Measurements from ENCODE around the gene SYK.

Gene SYK

DNA sequence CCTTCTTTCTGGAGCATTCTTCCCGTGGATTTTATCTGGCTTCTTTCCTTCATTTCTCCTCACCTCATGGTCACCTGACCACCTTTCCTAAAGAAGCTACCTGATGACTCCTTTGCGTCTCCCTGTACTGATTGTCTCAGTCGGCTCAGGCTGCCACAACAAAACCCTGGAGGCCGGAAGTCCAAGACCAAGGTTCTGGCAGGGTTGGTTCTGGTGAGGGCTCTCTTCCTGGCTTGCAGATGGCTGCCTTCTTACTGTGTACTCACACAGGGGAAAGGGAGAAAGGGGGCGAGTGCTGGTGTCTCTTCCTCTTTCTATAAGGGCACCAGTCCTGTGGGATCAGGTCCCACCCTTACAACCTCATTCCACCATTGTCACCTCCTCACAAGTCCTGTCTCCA lies 140.0 kb downstream of the SYK start:
- Histone ChIP-seq H3K27me3 (ENCODE audit: insufficient read depth, low read length, poor library complexity) (no peaks in the 10 kb centered on the region), H3K4me2 (ENCODE audit: insufficient read depth, low read length) (no peak overlapping the region), H3K9ac (ENCODE audit: low read depth, low read length) (no peak overlapping the region), H3K9me3 (ENCODE audit: insufficient read depth, low read length, severe bottlenecking) (no peaks in the 10 kb centered on the region), H3K4me1 (ENCODE audit: insufficient read depth, low read length) (peaks cover 24% of the 10 kb centered on the region), H4K20me1 (ENCODE audit: insufficient read depth, low read length) (no peaks in the 10 kb centered on the region), H2AFZ (ENCODE audit: low read depth, low read length) (no peak overlapping the region), H3K27ac (ENCODE audit: low read length) (peak overlapping the region; percentile 43), H3K36me3 (ENCODE audit: insufficient read depth, low read length) (no peaks in the 10 kb centered on the region), H3K79me2 (ENCODE audit: insufficient read depth, low read length) (no peaks in the 10 kb centered on the region), H3K4me3 (ENCODE audit: low read depth in 1 of 2, low read length in 2 of 2) (no peak overlapping the region)
- DNase-seq = no peak
- no peak for ATAC-seq (ENCODE audit: insufficient read depth, low read depth)
- TF ChIP-seq CTCF (IDR thresholded peaks at IDR 0.05; ENCODE audit: borderline replicate concordance, extremely low read depth, low read length, poor library complexity, severe bottlenecking) (no peak), EZH2 (IDR thresholded peaks at IDR 0.05; ENCODE audit: borderline replicate concordance, low read depth, low read length, severe bottlenecking) (no peak)

DNA sequence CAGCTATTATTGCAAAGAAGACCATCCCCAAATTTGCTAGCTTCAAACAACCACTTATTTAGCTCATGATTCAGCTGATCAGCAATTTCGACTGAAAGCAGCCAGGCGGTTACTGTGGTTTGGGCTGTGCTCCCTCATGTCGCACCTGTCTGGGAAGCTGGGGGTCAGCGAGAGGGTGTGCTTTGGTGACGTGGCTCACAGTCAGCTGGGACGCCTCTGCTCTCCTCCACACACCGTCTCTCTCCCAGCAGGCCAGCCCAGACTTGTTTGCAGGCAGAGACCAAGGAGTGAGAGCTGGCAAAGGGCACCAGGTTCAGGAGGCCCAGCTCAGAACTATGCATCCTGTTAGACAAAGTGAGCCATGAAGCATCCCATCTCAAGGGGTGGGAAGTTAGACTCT lies 140.9 kb downstream of the SYK start:
- H3K4me1 ChIP-seq (ENCODE audit: insufficient read depth, low read length) = peaks cover 24% of the 10 kb centered on the region
- no peaks in the 10 kb centered on the region for H4K20me1 ChIP-seq (ENCODE audit: insufficient read depth, low read length)
- no peaks in the 10 kb centered on the region for H3K9me3 ChIP-seq (ENCODE audit: insufficient read depth, low read length, severe bottlenecking)
- no peaks in the 10 kb centered on the region for H3K36me3 ChIP-seq (ENCODE audit: insufficient read depth, low read length)
- no peak for TF ChIP-seq CTCF (IDR thresholded peaks at IDR 0.05; ENCODE audit: borderline replicate concordance, extremely low read depth, low read length, poor library complexity, severe bottlenecking)
- TF ChIP-seq EZH2 (IDR thresholded peaks at IDR 0.05; ENCODE audit: borderline replicate concordance, low read depth, low read length, severe bottlenecking) = no peak
- no peaks in the 10 kb centered on the region for H3K27me3 ChIP-seq (ENCODE audit: insufficient read depth, low read length, poor library complexity)
- H2AFZ ChIP-seq (ENCODE audit: low read depth, low read length) = no peak overlapping the region
- H3K79me2 ChIP-seq (ENCODE audit: insufficient read depth, low read length) = no peaks in the 10 kb centered on the region
- peak; percentile 94 for ATAC-seq (ENCODE audit: insufficient read depth, low read depth)
- H3K4me2 ChIP-seq (ENCODE audit: insufficient read depth, low read length) = no peak overlapping the region
- peak overlapping the region; percentile 67 for H3K27ac ChIP-seq (ENCODE audit: low read length)
- H3K4me3 ChIP-seq (ENCODE audit: low read depth in 1 of 2, low read length in 2 of 2) = no peak overlapping the region
- no peak overlapping the region for H3K9ac ChIP-seq (ENCODE audit: low read depth, low read length)
- DNase-seq = peak; percentile 76

- DNase-seq (no peak), ATAC-seq (ENCODE audit: insufficient read depth, low read depth) (no peak)
- no peaks in the 10 kb centered on the region for H3K79me2 ChIP-seq (ENCODE audit: insufficient read depth, low read length)
These were observed 141.7 kb downstream of the SYK start for GRCh38 chr9:90943341-90943740.

More at GRCh38 chr9:90943341-90943740, 141.7 kb downstream of the SYK start:
- Histone ChIP-seq H3K27ac (ENCODE audit: low read length) (peak overlapping the region; percentile 67), H3K4me2 (ENCODE audit: insufficient read depth, low read length) (no peak overlapping the region), H3K9ac (ENCODE audit: low read depth, low read length) (peak overlapping the region; percentile 26; the same call in 1 of the 2 replicates), H2AFZ (ENCODE audit: low read depth, low read length) (no peak overlapping the region), H4K20me1 (ENCODE audit: insufficient read depth, low read length) (no peaks in the 10 kb centered on the region), H3K27me3 (ENCODE audit: insufficient read depth, low read length, poor library complexity) (no peaks in the 10 kb centered on the region), H3K4me3 (ENCODE audit: low read depth in 1 of 2, low read length in 2 of 2) (no peak overlapping the region), H3K36me3 (ENCODE audit: insufficient read depth, low read length) (no peaks in the 10 kb centered on the region), H3K9me3 (ENCODE audit: insufficient read depth, low read length, severe bottlenecking) (no peaks in the 10 kb centered on the region), H3K4me1 (ENCODE audit: insufficient read depth, low read length) (peaks cover 24% of the 10 kb centered on the region)
- TF ChIP-seq CTCF (IDR thresholded peaks at IDR 0.05; ENCODE audit: borderline replicate concordance, extremely low read depth, low read length, poor library complexity, severe bottlenecking) = no peak
- TF ChIP-seq EZH2 (IDR thresholded peaks at IDR 0.05; ENCODE audit: borderline replicate concordance, low read depth, low read length, severe bottlenecking) = no peak

Data from DND-41 (cell line).